K562 (cell line): Measurements from ENCODE around the gene FARSA. TPM values are rescaled to one million over a fixed set of nuclear protein-coding genes. Genes with fewer than 3 reads are reported as not detected.

ENCODE experiments used
- ATAC-seq: fragments of 200-7000 bp; cut with Tn5 transposase; 3 replicates; pipeline ENCODE4 v1.9.1; 2020; ENCODE audit warnings: moderate library complexity
- BruUV-seq: library from RNA; stranded (reverse); fragments of 400-500 nt; replicated peaks from 2 replicates; lab custom pipeline; 2021; lab: Mats Ljungman, UMichigan
- CTCF ChIA-PET: fragments of 300-600 bp; formaldehyde crosslinking; extraction: SDS; loops from one replicate; lab custom pipeline; 2021; ENCODE audit warnings: low intra/inter-chr PET ratio; lab: Yijun Ruan, JAX
- POLR2A ChIA-PET: fragments of 300-600, 350-650 bp; sonication (Branson Sonifier 250); formaldehyde crosslinking; extraction: SDS; loops from one replicate; lab custom pipeline; 2021; ENCODE audit warnings: antibody characterized with exemption, inconsistent platforms; lab: Yijun Ruan, JAX
- DNase-seq, 4 experiments: peaks; one replicate each; pipeline versions ENCODE4 v3.0.0 to v3.0.0-alpha.2; 2011 to 2018; ENCODE audit warnings: low spot score in 3 of 4, mixed read lengths in 3 of 4; ENCODE audit errors: extremely low read depth in 1 of 4
- FAIRE-seq: peaks from 2 replicates; lab custom pipeline; 2011; peaks lifted over from hg19 to GRCh38; lab: Jason Lieb, UNC
- H2AFZ ChIP-seq: 2 replicates; pipeline ENCODE4 v1.6.0; 2011; ENCODE audit warnings: low read depth, low read length, control low read depth, inconsistent platforms
- H3K27ac ChIP-seq: fragments of 200-600 bp; 3 replicates; pipeline ENCODE4 v1.8.0; 2011; ENCODE audit warnings: low read depth, mild to moderate bottlenecking, control low read depth, inconsistent platforms, low read length, moderate library complexity, mixed read lengths; ENCODE audit errors: extremely low read depth
- H3K27me3 ChIP-seq, 2 experiments: fragments of 300-600 bp in 1 of 2; 2 replicates in 1 of 2; 3 replicates in 1 of 2; pipeline versions ENCODE4 v1.6.0 to v1.8.0; 2011; ENCODE audit warnings: inconsistent platforms in 2 of 2, low read length in 2 of 2, mild to moderate bottlenecking in 1 of 2, mixed read lengths in 1 of 2, moderate library complexity in 1 of 2; ENCODE audit not compliant: control insufficient read depth in 2 of 2, insufficient read depth in 2 of 2
- H3K36me3 ChIP-seq: fragments of 300-600 bp; 3 replicates; pipeline ENCODE4 v1.8.0; 2011; ENCODE audit warnings: mild to moderate bottlenecking, low read length, inconsistent platforms; ENCODE audit not compliant: control insufficient read depth, insufficient read depth
- H3K4me1 ChIP-seq, 2 experiments: fragments of 200-600 bp in 1 of 2; replicated peaks in 1 of 2; 2 replicates in 1 of 2; 3 replicates in 1 of 2; pipeline versions ENCODE4 v1.5.1 to v1.8.0; 2011; ENCODE audit warnings: inconsistent platforms in 2 of 2, low read length in 2 of 2, mild to moderate bottlenecking in 1 of 2, mixed read lengths in 1 of 2, moderate library complexity in 1 of 2; ENCODE audit not compliant: control insufficient read depth in 2 of 2, insufficient read depth in 2 of 2
- H3K4me2 ChIP-seq: 2 replicates; pipeline ENCODE4 v1.6.1; 2011; ENCODE audit warnings: low read length, control low read depth, inconsistent platforms, mixed read lengths; ENCODE audit not compliant: insufficient read depth
- H3K4me3 ChIP-seq: fragments of 200-600 bp; sonication (generic), shearing (Covaris generic); 2 replicates; pipeline ENCODE4 v1.5.1; 2016; ENCODE audit warnings: control low read depth, inconsistent platforms
- H3K79me2 ChIP-seq: fragments of 200-600 bp; 3 replicates; pipeline ENCODE4 v1.8.0; 2011; ENCODE audit warnings: low read length, inconsistent platforms; ENCODE audit not compliant: control insufficient read depth, insufficient read depth
- H3K9ac ChIP-seq, 2 experiments: 2 replicates each; pipeline versions ENCODE4 v1.6.0 to v1.6.1; 2011; ENCODE audit warnings: low read depth in 2 of 2, low read length in 2 of 2, control low read depth in 1 of 2, inconsistent platforms in 1 of 2, mild to moderate bottlenecking in 1 of 2, mixed read lengths in 1 of 2; ENCODE audit not compliant: insufficient read depth in 1 of 2
- H3K9me1 ChIP-seq: one replicate; pipeline ENCODE4 v1.6.0; 2011; ENCODE audit warnings: inconsistent platforms, mild to moderate bottlenecking, low read length, moderate library complexity; ENCODE audit not compliant: control insufficient read depth, insufficient read depth
- H3K9me3 ChIP-seq: replicated peaks from 2 replicates; pipeline ENCODE4 v1.5.1; 2011; ENCODE audit warnings: low read depth, low read length, inconsistent platforms; ENCODE audit not compliant: control insufficient read depth, insufficient read depth
- H4K20me1 ChIP-seq: replicated peaks from 2 replicates; pipeline ENCODE4 v1.6.1; 2011; ENCODE audit warnings: low read length, inconsistent platforms, mixed read lengths; ENCODE audit not compliant: control insufficient read depth, insufficient read depth
- CBX1 ChIP-seq: sonication (generic); IDR thresholded peaks from 2 replicates; pipeline ENCODE4 v1.6.1; 2016; ENCODE audit warnings: antibody characterized with exemption, low read depth, mild to moderate bottlenecking
- CCNT2 ChIP-seq: IDR thresholded peaks from 2 replicates; pipeline ENCODE4 v1.6.1; 2011; ENCODE audit warnings: borderline replicate concordance, low read depth, mild to moderate bottlenecking, moderate library complexity, mixed read lengths, low read length; ENCODE audit not compliant: insufficient read length; ENCODE audit errors: extremely low read depth
- MCM2 ChIP-seq: fragments of 450-650 bp; IDR thresholded peaks from 2 replicates; pipeline ENCODE4 v1.6.1; 2017; ENCODE audit warnings: low read depth, mild to moderate bottlenecking
- MEF2D ChIP-seq: conservative IDR thresholded peaks from 2 replicates; pipeline ENCODE4 v1.6.1; 2016; ENCODE audit warnings: low read depth, missing genetic modification characterization, missing compliant biosample characterization
- PRDM10 ChIP-seq: fragments of 450-650 bp; IDR thresholded peaks from 2 replicates; pipeline ENCODE4 v1.6.1; 2018; ENCODE audit not compliant: partially characterized antibody
- TGIF2 ChIP-seq: sonication (generic); formaldehyde crosslinking; IDR thresholded peaks from 2 replicates; pipeline ENCODE4 v1.8.1; 2022; ENCODE audit warnings: mild to moderate bottlenecking, missing genetic modification reagents, moderate library complexity
- ZNF224 ChIP-seq: sonication (generic); formaldehyde crosslinking; IDR thresholded peaks from 2 replicates; pipeline ENCODE4 v1.8.0; 2022; ENCODE audit warnings: mild to moderate bottlenecking, missing genetic modification reagents
- ZNF253 ChIP-seq: fragments of 250-450 bp; sonication (Bioruptor Pico); conservative IDR thresholded peaks from 2 replicates; pipeline ENCODE4 v1.6.1; 2021; ENCODE audit warnings: mild to moderate bottlenecking
- ZZZ3 ChIP-seq: fragments of 450-650 bp; IDR thresholded peaks from 2 replicates; pipeline ENCODE4 v1.6.1; 2016; ENCODE audit warnings: antibody characterized with exemption, mild to moderate bottlenecking, moderate library complexity
- WGBS: fragments of 100-300 bp; shearing (Covaris generic); methylation state at CpG from one replicate; pipeline ENCODE4 v1.1.6; 2016; ENCODE audit warnings: low coverage, mixed read lengths; ENCODE audit not compliant: insufficient coverage; ENCODE audit errors: missing lambda C conversion rate; 5-methylcytosine and 5-hydroxymethylcytosine counted together
- in situ Hi-C: fragments of 300-500 bp; cut with MboI; formaldehyde crosslinking; loops from 4 replicates; pipeline ENCODE4 v1.15.0; 2018; ENCODE audit warnings: inconsistent platforms, mixed read lengths
- intact Hi-C: fragments of 100-400 bp; cut with micrococcal nuclease; formaldehyde crosslinking; loops from 2 replicates; pipeline ENCODE4 v1.14.2; 2022
- polyA plus RNA-seq, 8 experiments: library from polyadenylated mRNA; depleted of rRNA in 4 of 8; stranded (reverse) in 5 of 8; unstranded in 3 of 8; fragments of >200 nt; fragmentation: Nextera tagmentation in 2 of 8; fragmentation: Illumina TruSeq in 1 of 8; extraction: Ambion mirVana in 2 of 8; extraction: Trizol in 1 of 8; gene quantifications; 2 replicates each; pipeline versions ENCODE4 v1.2.1 to v1.2.3, GENCODE V29; 2011 to 2014; ENCODE audit warnings: inconsistent platforms in 1 of 8, missing spikeins in 1 of 8
- total RNA-seq, 7 experiments: library from RNA; depleted of rRNA in 6 of 7; stranded (reverse); fragments of >200 nt in 6 of 7; fragmentation: Illumina TruSeq in 2 of 7; extraction: Trizol in 2 of 7; gene quantifications; 2 replicates each; pipeline versions ENCODE4 v1.2.1 to v1.2.3, GENCODE V29; 2011 to 2021; ENCODE audit warnings: low replicate concordance in 1 of 7
- TF ChIP-seq, protein P1 (sequence below): conservative IDR thresholded peaks from 2 replicates; pipeline ENCODE4 v1.6.1; 2011; ENCODE audit warnings: low read depth, mild to moderate bottlenecking, low read length; ENCODE audit not compliant: control insufficient read depth
- TF ChIP-seq, protein P2 (sequence below): fragments of 200-400 bp; formaldehyde crosslinking; IDR thresholded peaks from 2 replicates; pipeline ENCODE4 v1.6.1; 2017; ENCODE audit warnings: mild to moderate bottlenecking, low read depth, low read length, moderate library complexity
- TF ChIP-seq, protein P3 (sequence below): sonication (generic); formaldehyde crosslinking; IDR thresholded peaks from 2 replicates; pipeline ENCODE4 v1.8.1; 2023; ENCODE audit warnings: mild to moderate bottlenecking, missing genetic modification reagents

FARSA gene
- total and polyA plus RNA-seq, 9 of the 15 experiments (the other 6 are each of a cell fraction or from before 2014, with no cell fraction given) = 25.2 to 237 (median 89.6) TPM

- Histone ChIP-seq H3K36me3 (peaks cover 42% of the 10 kb centered on the region), H3K79me2 (peaks cover 50% of the 10 kb centered on the region), H2AFZ (peak overlapping the region; percentile 88), H3K27ac (peak overlapping the region; percentile 96), H3K4me1 (peaks cover 31 to 59% of the 10 kb centered on the region in 2 experiments; a peak in 4 of 5 replicates), H3K4me3 (peak overlapping the region; percentile 67), H3K9me3 (no peaks in the 10 kb centered on the region), H3K27me3 (no peaks in the 10 kb centered on the region), H3K9me1 (no peaks in the 10 kb centered on the region), H3K4me2 (peak overlapping the region; percentile 93), H3K9ac (peak overlapping the region; percentile 73 to 96), H4K20me1 (peaks cover 5% of the 10 kb centered on the region; the same call in 1 of the 2 replicates)
- ChIA-PET CTCF (no interaction called here), POLR2A (interaction anchor here (0.6 to 2.9 kb wide), 12 partner anchors 8 to 274 kb away, joined by 3 to 23 read pairs (median 3); partner anchors contain the start of genes CALR, FARSA, GCDH and JUNB)
- no peak for DNase-seq
- TSS peak; percentile 9 for BruUV-seq
- WGBS = 21% methylated on average over 17 of the region's 29 CpGs
- in situ Hi-C loops (no loop called here), intact Hi-C loops (no loop called here)
- ATAC-seq = no peak
- FAIRE-seq = no peak
- TF ChIP-seq, protein P1, sequence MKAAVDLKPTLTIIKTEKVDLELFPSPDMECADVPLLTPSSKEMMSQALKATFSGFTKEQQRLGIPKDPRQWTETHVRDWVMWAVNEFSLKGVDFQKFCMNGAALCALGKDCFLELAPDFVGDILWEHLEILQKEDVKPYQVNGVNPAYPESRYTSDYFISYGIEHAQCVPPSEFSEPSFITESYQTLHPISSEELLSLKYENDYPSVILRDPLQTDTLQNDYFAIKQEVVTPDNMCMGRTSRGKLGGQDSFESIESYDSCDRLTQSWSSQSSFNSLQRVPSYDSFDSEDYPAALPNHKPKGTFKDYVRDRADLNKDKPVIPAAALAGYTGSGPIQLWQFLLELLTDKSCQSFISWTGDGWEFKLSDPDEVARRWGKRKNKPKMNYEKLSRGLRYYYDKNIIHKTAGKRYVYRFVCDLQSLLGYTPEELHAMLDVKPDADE = no peak
- TF ChIP-seq ZNF224 (CRISPR knock-in tag) (0 out of 2 replicates have a peak, but pooled peaks have one; percentile 51), CBX1 (no peak), MCM2 (no peak), CCNT2 (no peak), PRDM10 (peak; percentile 96), MEF2D (tag) (no peak), TGIF2 (CRISPR knock-in tag) (no peak), ZZZ3 (no peak), ZNF253 (CRISPR knock-in tag) (no peak)
- TF ChIP-seq, protein P2, sequence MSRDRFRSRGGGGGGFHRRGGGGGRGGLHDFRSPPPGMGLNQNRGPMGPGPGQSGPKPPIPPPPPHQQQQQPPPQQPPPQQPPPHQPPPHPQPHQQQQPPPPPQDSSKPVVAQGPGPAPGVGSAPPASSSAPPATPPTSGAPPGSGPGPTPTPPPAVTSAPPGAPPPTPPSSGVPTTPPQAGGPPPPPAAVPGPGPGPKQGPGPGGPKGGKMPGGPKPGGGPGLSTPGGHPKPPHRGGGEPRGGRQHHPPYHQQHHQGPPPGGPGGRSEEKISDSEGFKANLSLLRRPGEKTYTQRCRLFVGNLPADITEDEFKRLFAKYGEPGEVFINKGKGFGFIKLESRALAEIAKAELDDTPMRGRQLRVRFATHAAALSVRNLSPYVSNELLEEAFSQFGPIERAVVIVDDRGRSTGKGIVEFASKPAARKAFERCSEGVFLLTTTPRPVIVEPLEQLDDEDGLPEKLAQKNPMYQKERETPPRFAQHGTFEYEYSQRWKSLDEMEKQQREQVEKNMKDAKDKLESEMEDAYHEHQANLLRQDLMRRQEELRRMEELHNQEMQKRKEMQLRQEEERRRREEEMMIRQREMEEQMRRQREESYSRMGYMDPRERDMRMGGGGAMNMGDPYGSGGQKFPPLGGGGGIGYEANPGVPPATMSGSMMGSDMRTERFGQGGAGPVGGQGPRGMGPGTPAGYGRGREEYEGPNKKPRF = no peak
- TF ChIP-seq, protein P3, sequence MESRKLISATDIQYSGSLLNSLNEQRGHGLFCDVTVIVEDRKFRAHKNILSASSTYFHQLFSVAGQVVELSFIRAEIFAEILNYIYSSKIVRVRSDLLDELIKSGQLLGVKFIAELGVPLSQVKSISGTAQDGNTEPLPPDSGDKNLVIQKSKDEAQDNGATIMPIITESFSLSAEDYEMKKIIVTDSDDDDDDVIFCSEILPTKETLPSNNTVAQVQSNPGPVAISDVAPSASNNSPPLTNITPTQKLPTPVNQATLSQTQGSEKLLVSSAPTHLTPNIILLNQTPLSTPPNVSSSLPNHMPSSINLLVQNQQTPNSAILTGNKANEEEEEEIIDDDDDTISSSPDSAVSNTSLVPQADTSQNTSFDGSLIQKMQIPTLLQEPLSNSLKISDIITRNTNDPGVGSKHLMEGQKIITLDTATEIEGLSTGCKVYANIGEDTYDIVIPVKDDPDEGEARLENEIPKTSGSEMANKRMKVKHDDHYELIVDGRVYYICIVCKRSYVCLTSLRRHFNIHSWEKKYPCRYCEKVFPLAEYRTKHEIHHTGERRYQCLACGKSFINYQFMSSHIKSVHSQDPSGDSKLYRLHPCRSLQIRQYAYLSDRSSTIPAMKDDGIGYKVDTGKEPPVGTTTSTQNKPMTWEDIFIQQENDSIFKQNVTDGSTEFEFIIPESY = no peak
These were observed 52.9 kb downstream of the FARSA start for GRCh38 chr19:12880551-12881171.
